ENCODE measurements around the gene SMCO1.
"Not testable (repeated sequence)": the region's sequence is repeated elsewhere in the genome, so short reads cannot be mapped to it uniquely, and the experiment has no call there.

SMCO1 gene

GRCh38 chr3:196514350-196514716 is 813 bp downstream of the SMCO1 start:
- no peak for DNase-seq (ENCODE audit: low read depth, low spot score)
- no peak for TF ChIP-seq CTCF (IDR thresholded peaks at IDR 0.05; ENCODE audit: low read depth, low read length)
- in situ Hi-C loops (cut with HindIII; ENCODE audit: low sequenced_read_pairs) = no loop called here
- no peak overlapping the region for H3K4me3 ChIP-seq (ENCODE audit: low read depth, low read length)

- DNase-seq (ENCODE audit: low read depth, low spot score) = no peak
- no peak for TF ChIP-seq CTCF (IDR thresholded peaks at IDR 0.05; ENCODE audit: low read depth, low read length)
- in situ Hi-C loops (cut with HindIII; ENCODE audit: low sequenced_read_pairs) = no loop called here
- no peak overlapping the region for H3K4me3 ChIP-seq (ENCODE audit: low read depth, low read length)
Observed at GRCh38 chr3:196513697-196514349, 1.3 kb downstream of the SMCO1 start.

GRCh38 chr3:196511646-196512425 is 3.3 kb downstream of the SMCO1 start:
- DNase-seq (ENCODE audit: low read depth, low spot score); in situ Hi-C loops (cut with HindIII; ENCODE audit: low sequenced_read_pairs); H3K4me3 ChIP-seq (ENCODE audit: low read depth, low read length): not testable (repeated sequence)

- in situ Hi-C loops (cut with HindIII; ENCODE audit: low sequenced_read_pairs); DNase-seq (ENCODE audit: low read depth, low spot score); H3K4me3 ChIP-seq (ENCODE audit: low read depth, low read length): not testable (repeated sequence)
Observed at GRCh38 chr3:196511108-196511507, 4.0 kb downstream of the SMCO1 start.

GRCh38 chr3:196506687-196507086 is 8.5 kb downstream of the SMCO1 start:
- in situ Hi-C loops (cut with HindIII; ENCODE audit: low sequenced_read_pairs) = no loop called here

GRCh38 chr3:196504556-196504955 is 10.6 kb downstream of the SMCO1 start:
- in situ Hi-C loops (cut with HindIII; ENCODE audit: low sequenced_read_pairs) = no loop called here
- H3K4me3 ChIP-seq (ENCODE audit: low read depth, low read length) = no peak overlapping the region
- TF ChIP-seq CTCF (IDR thresholded peaks at IDR 0.05; ENCODE audit: low read depth, low read length) = no peak

More at GRCh38 chr3:196506687-196507086, 8.5 kb downstream of the SMCO1 start:
- no peak for TF ChIP-seq CTCF (IDR thresholded peaks at IDR 0.05; ENCODE audit: low read depth, low read length)
- H3K4me3 ChIP-seq (ENCODE audit: low read depth, low read length) = no peak overlapping the region
- DNase-seq (ENCODE audit: low read depth, low spot score) = no peak

GRCh38 chr3:196504077-196504398 is 11.1 kb downstream of the SMCO1 start:
- DNase-seq (ENCODE audit: low read depth, low spot score); in situ Hi-C loops (cut with HindIII; ENCODE audit: low sequenced_read_pairs): not testable (repeated sequence)
- peak overlapping the region; percentile 96 for H3K4me3 ChIP-seq (ENCODE audit: low read depth, low read length)

More at GRCh38 chr3:196504556-196504955, 10.6 kb downstream of the SMCO1 start:
- DNase-seq (ENCODE audit: low read depth, low spot score) = no peak

GRCh38 chr3:196503196-196504076 is 11.7 kb downstream of the SMCO1 start, which contains the start of gene RNF168:
RNF168 (minus strand) TSS chr3:196503768; CDS start chr3:196503173, 595 bp downstream.
- DNase-seq (ENCODE audit: low read depth, low spot score) = peak; percentile 95
- in situ Hi-C loops (cut with HindIII; ENCODE audit: low sequenced_read_pairs) = no loop called here
- H3K4me3 ChIP-seq (ENCODE audit: low read depth, low read length) = peak within 1 kb of the TSS; percentile 96
- TF ChIP-seq CTCF (IDR thresholded peaks at IDR 0.05; ENCODE audit: low read depth, low read length) = no peak
